Osteoblast (primary cell): ENCODE data around the gene DDX52. TPM values are rescaled to one million over a fixed set of nuclear protein-coding genes. Genes with fewer than 3 reads are reported as not detected.

Source experiments
- DNase-seq: peaks from one replicate; pipeline ENCODE4 v3.0.0; 2011; ENCODE audit warnings: low spot score, mixed read lengths; ENCODE audit not compliant: insufficient read length; ENCODE audit errors: missing footprints
- H2AFZ ChIP-seq: 2 replicates; pipeline ENCODE4 v1.6.0; 2011; ENCODE audit warnings: mild to moderate bottlenecking, low read length
- H3K27ac ChIP-seq: 2 replicates; pipeline ENCODE4 v1.5.1; 2011; ENCODE audit warnings: mild to moderate bottlenecking, low read depth, low read length, moderate library complexity
- H3K27me3 ChIP-seq: 2 replicates; pipeline ENCODE4 v1.6.0; 2012; ENCODE audit warnings: mild to moderate bottlenecking, control low read depth, inconsistent platforms, low read length, moderate library complexity; ENCODE audit not compliant: insufficient read depth
- H3K36me3 ChIP-seq: 2 replicates; pipeline ENCODE4 v1.5.1; 2011; ENCODE audit warnings: mild to moderate bottlenecking, low read length, control low read depth, moderate library complexity; ENCODE audit not compliant: insufficient read depth
- H3K4me1 ChIP-seq: 2 replicates; pipeline ENCODE4 v1.5.1; 2011; ENCODE audit warnings: mild to moderate bottlenecking, low read length, control low read depth, moderate library complexity; ENCODE audit not compliant: insufficient read depth
- H3K4me2 ChIP-seq: 2 replicates; pipeline ENCODE4 v1.6.0; 2011; ENCODE audit warnings: mild to moderate bottlenecking, low read length; ENCODE audit not compliant: insufficient read depth
- H3K4me3 ChIP-seq: fragments of 200-600 bp; sonication (generic); 3 replicates; pipeline ENCODE4 v1.5.1; 2012; ENCODE audit warnings: mild to moderate bottlenecking, low read length, inconsistent platforms; ENCODE audit not compliant: insufficient read depth
- H3K79me2 ChIP-seq: 2 replicates; pipeline ENCODE4 v1.6.0; 2012; ENCODE audit warnings: mild to moderate bottlenecking, low read length, control low read depth, inconsistent platforms; ENCODE audit not compliant: insufficient read depth
- H3K9me3 ChIP-seq: 2 replicates; pipeline ENCODE4 v1.5.1; 2011; ENCODE audit warnings: low read depth, low read length, control low read depth
- H4K20me1 ChIP-seq: 2 replicates; pipeline ENCODE4 v1.6.0; 2012; ENCODE audit warnings: mild to moderate bottlenecking, low read length, control low read depth; ENCODE audit not compliant: insufficient read depth
- CTCF ChIP-seq: IDR thresholded peaks from 2 replicates; pipeline ENCODE4 v1.5.1; 2011; ENCODE audit warnings: mild to moderate bottlenecking, low read depth, low read length, moderate library complexity; ENCODE audit errors: extremely low read depth
- total RNA-seq: library from RNA; depleted of rRNA; stranded (reverse); fragments of >200 nt; gene quantifications from 2 replicates; pipeline ENCODE4 v1.2.3, GENCODE V29; 2012

Gene DDX52
- total RNA-seq, 1 donor, result 29.3 TPM

- Histone ChIP-seq H3K27ac (no peak overlapping the region), H3K9me3 (no peaks in the 10 kb centered on the region)
Observed at GRCh38 chr17:37574427-37574826, 68.8 kb downstream of the DDX52 start.

GRCh38 chr17:37571674-37572073 lies 71.6 kb downstream of the DDX52 start:
- no peak overlapping the region for H3K4me3 ChIP-seq
- DNase-seq, result no peak
- H3K27ac ChIP-seq, result no peak overlapping the region
- H3K4me1 ChIP-seq, result no peaks in the 10 kb centered on the region
- H3K27me3 ChIP-seq, result no peaks in the 10 kb centered on the region
- H4K20me1 ChIP-seq, result no peaks in the 10 kb centered on the region
- no peak overlapping the region for H2AFZ ChIP-seq
- H3K4me2 ChIP-seq, result no peak overlapping the region
- no peaks in the 10 kb centered on the region for H3K9me3 ChIP-seq
- no peak for TF ChIP-seq CTCF
- peaks cover 39% of the 10 kb centered on the region for H3K36me3 ChIP-seq
- H3K79me2 ChIP-seq, result no peaks in the 10 kb centered on the region

More at GRCh38 chr17:37574427-37574826, 68.8 kb downstream of the DDX52 start:
- Histone ChIP-seq H3K4me1 (no peaks in the 10 kb centered on the region), H3K79me2 (no peaks in the 10 kb centered on the region), H2AFZ (no peak overlapping the region), H3K4me3 (no peak overlapping the region), H3K36me3 (peaks cover 35% of the 10 kb centered on the region), H4K20me1 (no peaks in the 10 kb centered on the region), H3K4me2 (no peak overlapping the region), H3K27me3 (no peaks in the 10 kb centered on the region)
- TF ChIP-seq CTCF, result no peak
- DNase-seq, result no peak

GRCh38 chr17:37570527-37571093 lies 72.6 kb downstream of the DDX52 start:
- H3K36me3 ChIP-seq, result peaks cover 39% of the 10 kb centered on the region
- H3K4me3 ChIP-seq, result no peak overlapping the region
- peak; percentile 74 for TF ChIP-seq CTCF
- H3K4me1 ChIP-seq, result no peaks in the 10 kb centered on the region
- H3K27me3 ChIP-seq, result no peaks in the 10 kb centered on the region
- H3K4me2 ChIP-seq, result no peak overlapping the region
- no peaks in the 10 kb centered on the region for H4K20me1 ChIP-seq
- no peak overlapping the region for H2AFZ ChIP-seq
- DNase-seq, result peak; percentile 93
- no peaks in the 10 kb centered on the region for H3K9me3 ChIP-seq
- peak overlapping the region; percentile 44 for H3K27ac ChIP-seq
- no peaks in the 10 kb centered on the region for H3K79me2 ChIP-seq

- Histone ChIP-seq H3K36me3 (peaks cover 39% of the 10 kb centered on the region), H3K27me3 (no peaks in the 10 kb centered on the region), H3K9me3 (no peaks in the 10 kb centered on the region), H3K79me2 (no peaks in the 10 kb centered on the region), H2AFZ (no peak overlapping the region), H3K27ac (no peak overlapping the region), H3K4me2 (no peak overlapping the region), H3K4me1 (no peaks in the 10 kb centered on the region), H3K4me3 (no peak overlapping the region), H4K20me1 (no peaks in the 10 kb centered on the region)
- no peak for DNase-seq
- TF ChIP-seq CTCF, result no peak
Observed at GRCh38 chr17:37568350-37569053, 74.7 kb downstream of the DDX52 start.
